HepG2 (cell line): ENCODE measurements around the gene TNS1. TPM values are rescaled to one million over a fixed set of nuclear protein-coding genes. Genes with fewer than 3 reads are reported as not detected.

ENCODE experiments used
- ATAC-seq: fragments of 200-7000 bp; cut with Tn5 transposase; 3 replicates; pipeline ENCODE4 v1.9.1; 2020; ENCODE audit warnings: mild to moderate bottlenecking, moderate library complexity
- BruUV-seq: library from RNA; stranded (reverse); fragments of 400-500 nt; replicated peaks from 2 replicates; lab custom pipeline; 2021; lab: Mats Ljungman, UMichigan
- CTCF ChIA-PET: fragments of 300-600 bp; formaldehyde crosslinking; extraction: SDS; loops from one replicate; lab custom pipeline; 2021; ENCODE audit warnings: low total read pairs, inconsistent platforms, low intra/inter-chr PET ratio; lab: Yijun Ruan, JAX
- POLR2A ChIA-PET: fragments of 350-600 bp; sonication (Branson Sonifier 250); formaldehyde crosslinking; loops from one replicate; lab custom pipeline; 2020; ENCODE audit warnings: antibody characterized with exemption, inconsistent platforms; lab: Yijun Ruan, JAX
- DNase-seq: peaks from one replicate; pipeline ENCODE4 v3.0.0-alpha.2; 2015; ENCODE audit warnings: low spot score
- FAIRE-seq: peaks from 3 replicates; lab custom pipeline; 2011; peaks lifted over from hg19 to GRCh38; lab: Jason Lieb, UNC
- H2AFZ ChIP-seq: one replicate; pipeline ENCODE4 v1.6.1; 2011; ENCODE audit warnings: low read length, inconsistent platforms
- H3K27ac ChIP-seq: fragments of 300-600 bp; 3 replicates; pipeline ENCODE4 v1.8.0; 2011; ENCODE audit warnings: mixed run types, mild to moderate bottlenecking, mixed read lengths, low read length, inconsistent platforms; ENCODE audit not compliant: insufficient read depth; ENCODE audit errors: extremely low read length
- H3K27me3 ChIP-seq, 2 experiments: fragments of 200-600 bp in 1 of 2; 2 replicates in 1 of 2; 3 replicates in 1 of 2; pipeline versions ENCODE4 v1.6.0 to v1.8.0; 2011; ENCODE audit warnings: low read length in 2 of 2, mild to moderate bottlenecking in 2 of 2, moderate library complexity in 2 of 2, inconsistent platforms in 1 of 2; ENCODE audit not compliant: insufficient read depth in 2 of 2, control insufficient read depth in 1 of 2
- H3K36me3 ChIP-seq, 2 experiments: fragments of 200-600 bp in 1 of 2; replicated peaks in 1 of 2; 2 replicates in 1 of 2; 3 replicates in 1 of 2; pipeline versions ENCODE4 v1.5.1 to v1.8.0; 2011; ENCODE audit warnings: low read length in 2 of 2, inconsistent platforms in 1 of 2; ENCODE audit not compliant: insufficient read depth in 2 of 2, control insufficient read depth in 1 of 2
- H3K4me1 ChIP-seq: 2 replicates; pipeline ENCODE4 v1.5.1; 2012; ENCODE audit warnings: low read length, inconsistent platforms; ENCODE audit not compliant: insufficient read depth
- H3K4me2 ChIP-seq: 2 replicates; pipeline ENCODE4 v1.6.0; 2011; ENCODE audit warnings: low read depth, low read length, inconsistent platforms
- H3K4me3 ChIP-seq, 3 experiments: fragments of 200-600 bp in 1 of 3; sonication (generic), shearing (Covaris generic) in 1 of 3; replicated peaks in 1 of 3; 2 replicates each; pipeline ENCODE4 v1.5.1; 2011 to 2016; ENCODE audit warnings: low read length in 3 of 3, inconsistent platforms in 2 of 3, low read depth in 2 of 3, mild to moderate bottlenecking in 2 of 3, control low read depth in 1 of 3, mixed read lengths in 1 of 3; ENCODE audit not compliant: insufficient read depth in 1 of 3
- H3K79me2 ChIP-seq: one replicate; pipeline ENCODE4 v1.6.1; 2011; ENCODE audit warnings: low read length, inconsistent platforms; ENCODE audit not compliant: insufficient read depth
- H3K9ac ChIP-seq: 2 replicates; pipeline ENCODE4 v1.6.0; 2011; ENCODE audit warnings: mild to moderate bottlenecking, low read depth, low read length, inconsistent platforms; ENCODE audit not compliant: insufficient read depth
- H3K9me3 ChIP-seq: 2 replicates; pipeline ENCODE4 v1.5.1; 2012; ENCODE audit warnings: mild to moderate bottlenecking, low read length
- H4K20me1 ChIP-seq: 2 replicates; pipeline ENCODE4 v1.6.0; 2011; ENCODE audit warnings: inconsistent platforms, mild to moderate bottlenecking, low read length, moderate library complexity; ENCODE audit not compliant: insufficient read depth
- FOSL2 ChIP-seq: sonication (generic); formaldehyde crosslinking; IDR thresholded peaks from 2 replicates; pipeline ENCODE4 v1.4.0; 2020; ENCODE audit warnings: missing genetic modification reagents
- SCMH1 ChIP-seq: sonication (generic); formaldehyde crosslinking; IDR thresholded peaks from 2 replicates; pipeline ENCODE4 v1.9.0; 2021; ENCODE audit warnings: missing genetic modification reagents, mild to moderate bottlenecking, borderline replicate concordance
- WGBS: methylation state at CpG from one replicate; pipeline ENCODE4 v1.1.6; 2017; ENCODE audit warnings: low lambda C conversion rate; 5-methylcytosine and 5-hydroxymethylcytosine counted together
- in situ Hi-C: cut with HindIII; loops from 2 replicates; pipeline ENCODE4 v1.10.0; 2017; ENCODE audit warnings: low pct_unique_long_range_greater_than_20kb; ENCODE audit not compliant: extremely low pct_ligation_motif_present
- intact Hi-C: fragments of 100-400 bp; cut with micrococcal nuclease; formaldehyde crosslinking; loops from one replicate; pipeline ENCODE4 v1.10.0; 2022; ENCODE audit not compliant: unreplicated experiment
- polyA plus RNA-seq, 8 experiments: library from polyadenylated mRNA; depleted of rRNA in 3 of 8; stranded (reverse) in 7 of 8; unstranded in 1 of 8; fragments of >200 nt; fragmentation: Illumina TruSeq in 4 of 8; extraction: Trizol in 4 of 8; gene quantifications; 2 replicates each; pipeline versions ENCODE4 v1.2.1 to v1.2.3, GENCODE V29; 2011 to 2016; ENCODE audit warnings: low read depth in 4 of 8, missing spikeins in 1 of 8, mixed read lengths in 1 of 8; ENCODE audit not compliant: insufficient read depth in 1 of 8
- total RNA-seq, 5 experiments: library from RNA; depleted of rRNA; stranded (reverse); fragments of >200 nt; fragmentation: Illumina TruSeq; extraction: Trizol; gene quantifications; 2 replicates each; pipeline ENCODE4 v1.2.3, GENCODE V29; 2016; ENCODE audit warnings: low read depth in 1 of 5
- TF ChIP-seq, protein P1 (sequence below): IDR thresholded peaks from 2 replicates; pipeline ENCODE4 v1.6.1; 2016; ENCODE audit warnings: control low read depth
- TF ChIP-seq, protein P2 (sequence below): sonication (generic); formaldehyde crosslinking; IDR thresholded peaks from 2 replicates; pipeline ENCODE4 v1.5.1; 2020; ENCODE audit warnings: mild to moderate bottlenecking, missing genetic modification reagents
- TF ChIP-seq, protein P3 (sequence below): sonication (generic); formaldehyde crosslinking; IDR thresholded peaks from 2 replicates; pipeline ENCODE4 v1.4.0; 2020; ENCODE audit warnings: missing genetic modification reagents, borderline replicate concordance
- TF ChIP-seq, protein P4 (sequence below): sonication (generic); formaldehyde crosslinking; IDR thresholded peaks from 2 replicates; pipeline ENCODE4 v1.4.0; 2020; ENCODE audit warnings: missing genetic modification reagents, borderline replicate concordance

The TNS1 gene
- total and polyA plus RNA-seq, 2 of the 13 experiments (the other 11 are each of a cell fraction or from before 2014, with no cell fraction given), result 1.9 to 118 TPM

DNA sequence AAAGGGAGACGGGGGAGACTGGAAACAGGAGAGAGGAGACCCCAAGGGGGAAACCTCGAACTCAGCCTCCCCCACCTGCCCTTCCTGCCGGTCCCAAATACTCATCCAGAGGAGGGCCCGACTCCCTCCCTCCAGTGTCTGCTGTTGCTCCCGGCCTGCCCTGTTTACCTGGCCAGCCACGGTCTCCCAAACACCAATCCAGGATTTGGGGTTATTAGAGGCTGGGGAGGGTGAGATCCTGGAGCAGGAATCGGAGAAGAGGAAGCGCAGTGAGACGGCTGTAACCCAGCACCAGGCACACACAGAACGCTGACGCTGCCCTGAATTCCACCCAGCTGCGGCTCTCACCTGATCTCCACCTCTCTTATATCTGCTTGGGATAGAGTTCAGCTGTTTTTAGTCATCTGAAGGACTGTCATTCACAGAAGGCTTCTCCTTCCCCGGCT lies 213.0 kb downstream of the TNS1 start (continued):
- TF ChIP-seq, protein P1, sequence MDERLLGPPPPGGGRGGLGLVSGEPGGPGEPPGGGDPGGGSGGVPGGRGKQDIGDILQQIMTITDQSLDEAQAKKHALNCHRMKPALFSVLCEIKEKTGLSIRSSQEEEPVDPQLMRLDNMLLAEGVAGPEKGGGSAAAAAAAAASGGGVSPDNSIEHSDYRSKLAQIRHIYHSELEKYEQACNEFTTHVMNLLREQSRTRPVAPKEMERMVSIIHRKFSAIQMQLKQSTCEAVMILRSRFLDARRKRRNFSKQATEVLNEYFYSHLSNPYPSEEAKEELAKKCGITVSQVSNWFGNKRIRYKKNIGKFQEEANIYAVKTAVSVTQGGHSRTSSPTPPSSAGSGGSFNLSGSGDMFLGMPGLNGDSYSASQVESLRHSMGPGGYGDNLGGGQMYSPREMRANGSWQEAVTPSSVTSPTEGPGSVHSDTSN (CRISPR knock-in tag), result no peak

DNA sequence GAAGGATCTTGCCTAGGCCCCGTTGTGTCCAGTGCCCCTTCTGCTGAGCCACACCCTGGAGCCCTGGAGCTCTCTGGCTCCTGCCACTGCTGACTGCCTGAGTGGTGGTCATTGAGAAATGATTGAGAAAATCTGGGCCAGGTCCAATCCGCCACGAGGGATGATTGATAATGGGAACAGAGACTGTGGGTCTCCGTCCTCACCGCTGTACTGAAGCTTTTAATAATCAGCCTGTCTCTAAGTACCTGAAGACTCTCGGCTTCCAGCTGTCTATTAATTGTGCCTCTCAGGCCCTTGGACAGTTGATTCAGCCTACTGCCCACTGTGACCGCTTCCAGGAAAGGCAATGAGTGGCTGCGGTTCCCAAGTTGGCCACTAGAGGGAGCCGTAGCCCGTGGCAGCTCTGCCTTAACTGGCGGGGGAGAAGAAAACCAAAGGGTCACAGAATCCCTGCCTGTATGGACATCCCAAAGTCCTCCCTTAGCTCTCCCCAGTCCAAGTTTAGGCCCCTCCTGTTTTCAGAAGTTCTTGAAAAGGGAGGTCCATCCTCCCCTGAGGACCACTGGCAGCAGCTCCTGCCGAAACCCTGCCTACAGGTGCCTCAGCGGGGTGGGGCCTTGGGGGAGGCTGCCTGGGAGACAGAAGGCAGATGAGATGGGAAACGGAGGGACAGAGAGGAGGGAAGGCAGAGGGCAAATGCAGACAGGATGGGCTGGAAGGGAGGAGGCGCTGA lies 213.6 kb downstream of the TNS1 start:
- Histone ChIP-seq H2AFZ (no peak overlapping the region), H3K27ac (peak overlapping the region; percentile 41), H3K4me3 (peak overlapping the region; percentile 44 to 71 (median 55)), H3K9ac (peak overlapping the region; percentile 63), H3K27me3 (no peaks in the 10 kb centered on the region), H3K79me2 (no peaks in the 10 kb centered on the region), H3K4me2 (peak overlapping the region; percentile 91), H3K36me3 (no peaks in the 10 kb centered on the region), H3K9me3 (no peaks in the 10 kb centered on the region), H3K4me1 (peaks cover 77% of the 10 kb centered on the region), H4K20me1 (no peaks in the 10 kb centered on the region; the same call in 1 of the 2 replicates)
- DNase-seq, result peak; percentile 69
- in situ Hi-C loops, result loop anchor here (5.0 kb wide), 1 partner anchor 243 kb away; no protein-coding TSS in a partner anchor
- ATAC-seq, result peak; percentile 60
- intact Hi-C loops, result loop anchor here (1.0 to 5.0 kb wide), 4 partner anchors 97 to 199 kb away; no protein-coding TSS in a partner anchor
- 28% methylated on average over 13 of the region's 15 CpGs for WGBS
- ChIA-PET CTCF (interaction anchor here (1.1 to 6.4 kb wide), 9 partner anchors 94 to 246 kb away, joined by 3 to 106 read pairs (median 7); no protein-coding TSS in a partner anchor), POLR2A (interaction anchor here (2.2 kb wide), 1 partner anchor 113 kb away, joined by 10 read pairs; no protein-coding TSS in a partner anchor)
- no TSS peak for BruUV-seq
- peak; percentile 72 for FAIRE-seq
- TF ChIP-seq FOSL2 (CRISPR knock-in tag) (peak; percentile 39; the same call in 1 of the 2 replicates), SCMH1 (CRISPR knock-in tag) (no peak)
- TF ChIP-seq, protein P2, sequence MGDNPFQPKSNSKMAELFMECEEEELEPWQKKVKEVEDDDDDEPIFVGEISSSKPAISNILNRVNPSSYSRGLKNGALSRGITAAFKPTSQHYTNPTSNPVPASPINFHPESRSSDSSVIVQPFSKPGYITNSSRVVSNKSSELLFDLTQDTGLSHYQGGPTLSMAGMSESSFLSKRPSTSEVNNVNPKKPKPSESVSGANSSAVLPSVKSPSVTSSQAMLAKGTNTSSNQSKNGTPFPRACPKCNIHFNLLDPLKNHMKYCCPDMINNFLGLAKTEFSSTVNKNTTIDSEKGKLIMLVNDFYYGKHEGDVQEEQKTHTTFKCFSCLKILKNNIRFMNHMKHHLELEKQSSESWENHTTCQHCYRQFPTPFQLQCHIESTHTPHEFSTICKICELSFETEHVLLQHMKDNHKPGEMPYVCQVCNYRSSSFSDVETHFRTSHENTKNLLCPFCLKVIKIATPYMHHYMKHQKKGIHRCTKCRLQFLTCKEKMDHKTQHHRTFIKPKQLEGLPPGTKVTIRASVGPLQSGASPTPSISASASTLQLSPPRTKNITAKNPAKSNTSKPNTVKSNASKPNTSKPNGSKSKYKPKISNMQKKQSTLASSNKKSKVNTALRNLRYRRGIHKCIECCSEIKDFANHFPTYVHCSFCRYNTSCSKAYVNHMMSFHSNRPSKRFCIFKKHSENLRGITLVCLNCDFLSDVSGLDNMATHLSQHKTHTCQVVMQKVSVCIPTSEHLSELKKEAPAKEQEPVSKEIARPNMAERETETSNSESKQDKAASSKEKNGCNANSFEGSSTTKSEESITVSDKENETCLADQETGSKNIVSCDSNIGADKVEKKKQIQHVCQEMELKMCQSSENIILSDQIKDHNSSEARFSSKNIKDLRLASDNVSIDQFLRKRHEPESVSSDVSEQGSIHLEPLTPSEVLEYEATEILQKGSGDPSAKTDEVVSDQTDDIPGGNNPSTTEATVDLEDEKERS (CRISPR knock-in tag), result no peak
- TF ChIP-seq, protein P3, sequence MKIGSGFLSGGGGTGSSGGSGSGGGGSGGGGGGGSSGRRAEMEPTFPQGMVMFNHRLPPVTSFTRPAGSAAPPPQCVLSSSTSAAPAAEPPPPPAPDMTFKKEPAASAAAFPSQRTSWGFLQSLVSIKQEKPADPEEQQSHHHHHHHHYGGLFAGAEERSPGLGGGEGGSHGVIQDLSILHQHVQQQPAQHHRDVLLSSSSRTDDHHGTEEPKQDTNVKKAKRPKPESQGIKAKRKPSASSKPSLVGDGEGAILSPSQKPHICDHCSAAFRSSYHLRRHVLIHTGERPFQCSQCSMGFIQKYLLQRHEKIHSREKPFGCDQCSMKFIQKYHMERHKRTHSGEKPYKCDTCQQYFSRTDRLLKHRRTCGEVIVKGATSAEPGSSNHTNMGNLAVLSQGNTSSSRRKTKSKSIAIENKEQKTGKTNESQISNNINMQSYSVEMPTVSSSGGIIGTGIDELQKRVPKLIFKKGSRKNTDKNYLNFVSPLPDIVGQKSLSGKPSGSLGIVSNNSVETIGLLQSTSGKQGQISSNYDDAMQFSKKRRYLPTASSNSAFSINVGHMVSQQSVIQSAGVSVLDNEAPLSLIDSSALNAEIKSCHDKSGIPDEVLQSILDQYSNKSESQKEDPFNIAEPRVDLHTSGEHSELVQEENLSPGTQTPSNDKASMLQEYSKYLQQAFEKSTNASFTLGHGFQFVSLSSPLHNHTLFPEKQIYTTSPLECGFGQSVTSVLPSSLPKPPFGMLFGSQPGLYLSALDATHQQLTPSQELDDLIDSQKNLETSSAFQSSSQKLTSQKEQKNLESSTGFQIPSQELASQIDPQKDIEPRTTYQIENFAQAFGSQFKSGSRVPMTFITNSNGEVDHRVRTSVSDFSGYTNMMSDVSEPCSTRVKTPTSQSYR (CRISPR knock-in tag), result peak; percentile 29; the same call in 1 of the 2 replicates
- TF ChIP-seq, protein P4, sequence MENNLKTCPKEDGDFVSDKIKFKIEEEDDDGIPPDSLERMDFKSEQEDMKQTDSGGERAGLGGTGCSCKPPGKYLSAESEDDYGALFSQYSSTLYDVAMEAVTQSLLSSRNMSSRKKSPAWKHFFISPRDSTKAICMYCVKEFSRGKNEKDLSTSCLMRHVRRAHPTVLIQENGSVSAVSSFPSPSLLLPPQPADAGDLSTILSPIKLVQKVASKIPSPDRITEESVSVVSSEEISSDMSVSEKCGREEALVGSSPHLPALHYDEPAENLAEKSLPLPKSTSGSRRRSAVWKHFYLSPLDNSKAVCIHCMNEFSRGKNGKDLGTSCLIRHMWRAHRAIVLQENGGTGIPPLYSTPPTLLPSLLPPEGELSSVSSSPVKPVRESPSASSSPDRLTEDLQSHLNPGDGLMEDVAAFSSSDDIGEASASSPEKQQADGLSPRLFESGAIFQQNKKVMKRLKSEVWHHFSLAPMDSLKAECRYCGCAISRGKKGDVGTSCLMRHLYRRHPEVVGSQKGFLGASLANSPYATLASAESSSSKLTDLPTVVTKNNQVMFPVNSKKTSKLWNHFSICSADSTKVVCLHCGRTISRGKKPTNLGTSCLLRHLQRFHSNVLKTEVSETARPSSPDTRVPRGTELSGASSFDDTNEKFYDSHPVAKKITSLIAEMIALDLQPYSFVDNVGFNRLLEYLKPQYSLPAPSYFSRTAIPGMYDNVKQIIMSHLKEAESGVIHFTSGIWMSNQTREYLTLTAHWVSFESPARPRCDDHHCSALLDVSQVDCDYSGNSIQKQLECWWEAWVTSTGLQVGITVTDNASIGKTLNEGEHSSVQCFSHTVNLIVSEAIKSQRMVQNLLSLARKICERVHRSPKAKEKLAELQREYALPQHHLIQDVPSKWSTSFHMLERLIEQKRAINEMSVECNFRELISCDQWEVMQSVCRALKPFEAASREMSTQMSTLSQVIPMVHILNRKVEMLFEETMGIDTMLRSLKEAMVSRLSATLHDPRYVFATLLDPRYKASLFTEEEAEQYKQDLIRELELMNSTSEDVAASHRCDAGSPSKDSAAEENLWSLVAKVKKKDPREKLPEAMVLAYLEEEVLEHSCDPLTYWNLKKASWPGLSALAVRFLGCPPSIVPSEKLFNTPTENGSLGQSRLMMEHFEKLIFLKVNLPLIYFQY (CRISPR knock-in tag), result 0 out of 2 replicates have a peak, but pooled peaks have one; percentile 63
